ENCODE data around the gene KRTAP5-5.

DNA sequence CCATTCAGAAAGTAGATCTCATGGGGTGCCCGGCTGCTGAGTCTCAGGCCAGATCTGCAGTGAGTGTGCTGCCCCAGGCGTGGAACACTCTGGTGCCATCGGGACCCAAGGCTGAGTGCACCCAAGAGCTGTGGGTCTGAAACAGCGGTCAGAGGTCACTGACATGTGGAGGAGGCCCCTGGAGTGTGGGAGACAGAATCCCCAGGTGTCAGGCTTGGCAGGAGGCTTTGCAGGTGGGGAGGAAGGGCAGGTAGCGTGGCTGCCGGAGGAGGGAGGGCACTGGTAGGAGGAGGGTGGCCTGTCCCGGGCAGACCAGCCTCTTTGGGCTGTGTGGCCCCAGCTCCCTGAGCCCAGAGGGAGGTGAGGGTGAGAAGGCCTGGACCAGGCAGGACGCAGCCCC is 35.7 kb downstream of the KRTAP5-5 start:
- TF ChIP-seq ZNF180 (CRISPR knock-in tag; IDR thresholded peaks at IDR 0.05; ENCODE audit: borderline replicate concordance, low read depth) (no peak), ZSCAN25 (CRISPR knock-in tag; IDR thresholded peaks at IDR 0.05) (no peak), ZNF274 (CRISPR knock-in tag; IDR thresholded peaks at IDR 0.05) (no peak), EP300 (IDR thresholded peaks at IDR 0.05; ENCODE audit: low read depth in 2 of 2, low read length in 2 of 2) (no peak), EP300 (CRISPR knock-in tag; IDR thresholded peaks at IDR 0.05; ENCODE audit: borderline replicate concordance) (no peak), JUN (CRISPR knock-in tag; IDR thresholded peaks at IDR 0.05) (no peak), MAZ (IDR thresholded peaks at IDR 0.05; ENCODE audit: borderline replicate concordance, low read depth, low read length) (no peak), MAZ (CRISPR knock-in tag; IDR thresholded peaks at IDR 0.05; ENCODE audit: low read depth) (no peak), ZNF407 (CRISPR knock-in tag; IDR thresholded peaks at IDR 0.05; ENCODE audit: not compliant biosample characterization) (no peak), RAD21 (CRISPR knock-in tag; IDR thresholded peaks at IDR 0.05) (no peak), ZNF136 (CRISPR knock-in tag; IDR thresholded peaks at IDR 0.05; ENCODE audit: low read depth) (no peak), CTCF (CRISPR knock-in tag; IDR thresholded peaks at IDR 0.05) (no peak), ZNF383 (CRISPR knock-in tag; IDR thresholded peaks at IDR 0.05; ENCODE audit: borderline replicate concordance) (no peak)
